OCI-LY7 (cell line): Measurements from ENCODE around the gene AMBN. TPM values are rescaled to one million over a fixed set of nuclear protein-coding genes. Genes with fewer than 3 reads are reported as not detected.

Experiments used
- BruUV-seq: library from RNA; stranded (reverse); fragments of 400-500 nt; replicated peaks from 2 replicates; lab custom pipeline; 2021; lab: Mats Ljungman, UMichigan
- CTCF ChIA-PET: fragments of 300-600 bp; sonication (Branson Sonifier 250); formaldehyde crosslinking; loops from one replicate; lab custom pipeline; 2022; ENCODE audit warnings: antibody characterized with exemption; ENCODE audit not compliant: unreplicated experiment; lab: Charles Lee
- POLR2A ChIA-PET: fragments of 300-600 bp; sonication (Branson Sonifier 250); formaldehyde crosslinking; loops from one replicate; lab custom pipeline; 2022; ENCODE audit warnings: antibody characterized with exemption; lab: Charles Lee
- DNase-seq: peaks from one replicate; pipeline ENCODE4 v3.0.0-alpha.2; 2015; ENCODE audit warnings: low spot score
- H2AFZ ChIP-seq: fragments of 200-600 bp; sonication (generic), shearing (Covaris generic); 2 replicates; pipeline ENCODE4 v1.6.1; 2014; ENCODE audit warnings: mild to moderate bottlenecking, antibody characterized with exemption, low read length, moderate library complexity
- H3K27ac ChIP-seq: fragments of 200-600 bp; sonication (generic); 2 replicates; pipeline ENCODE4 v1.5.1; 2014; ENCODE audit warnings: mixed run types, low read depth, mild to moderate bottlenecking, moderate library complexity, low read length, inconsistent platforms; ENCODE audit not compliant: poor library complexity, severe bottlenecking
- H3K36me3 ChIP-seq: fragments of 200-600 bp; sonication (generic); 2 replicates; pipeline ENCODE4 v1.6.1; 2014; ENCODE audit warnings: mild to moderate bottlenecking, antibody characterized with exemption, low read length, moderate library complexity, mixed read lengths; ENCODE audit not compliant: insufficient read depth
- H3K4me1 ChIP-seq: fragments of 200-600 bp; sonication (generic); 2 replicates; pipeline ENCODE4 v1.5.1; 2014; ENCODE audit warnings: mild to moderate bottlenecking, low read length; ENCODE audit not compliant: insufficient read depth, poor library complexity, severe bottlenecking
- H3K4me2 ChIP-seq: fragments of 200-600 bp; sonication (generic); 2 replicates; pipeline ENCODE4 v1.6.1; 2014; ENCODE audit warnings: mild to moderate bottlenecking, low read length
- H3K4me3 ChIP-seq: fragments of 200-600 bp; sonication (generic); 2 replicates; pipeline ENCODE4 v1.5.1; 2014; ENCODE audit warnings: mild to moderate bottlenecking, low read depth, low read length; ENCODE audit not compliant: poor library complexity, severe bottlenecking
- H3K79me2 ChIP-seq: fragments of 200-600 bp; sonication (generic); 2 replicates; pipeline ENCODE4 v1.6.1; 2016; ENCODE audit warnings: low read depth, mild to moderate bottlenecking, low read length, moderate library complexity, mixed read lengths; ENCODE audit not compliant: insufficient read depth
- H3K9me2 ChIP-seq: fragments of 200-600 bp; sonication (generic); 2 replicates; pipeline ENCODE4 v1.6.1; 2016; ENCODE audit warnings: mild to moderate bottlenecking, low read length, mixed read lengths; ENCODE audit not compliant: insufficient read depth
- H3K9me3 ChIP-seq: fragments of 200-600 bp; sonication (generic); 2 replicates; pipeline ENCODE4 v1.6.1; 2014; ENCODE audit warnings: mild to moderate bottlenecking, mixed run types, low read length, mixed read lengths
- H4K20me1 ChIP-seq: fragments of 200-600 bp; sonication (generic); 2 replicates; pipeline ENCODE4 v1.6.1; 2014; ENCODE audit warnings: mild to moderate bottlenecking, antibody characterized with exemption, low read length, moderate library complexity, mixed read lengths; ENCODE audit not compliant: insufficient read depth
- CTCF ChIP-seq: fragments of 200-600 bp; sonication (generic); conservative IDR thresholded peaks from 2 replicates; pipeline ENCODE4 v1.5.1; 2014; ENCODE audit warnings: mild to moderate bottlenecking, antibody characterized with exemption, low read length, moderate library complexity, mixed read lengths
- EZH2phosphoT487 ChIP-seq: fragments of 200-600 bp; sonication (generic); IDR thresholded peaks from 2 replicates; pipeline ENCODE4 v1.6.1; 2018; ENCODE audit warnings: low read depth, borderline replicate concordance, mild to moderate bottlenecking, mixed run types, antibody characterized with exemption, low read length, moderate library complexity, mixed read lengths
- intact Hi-C: fragments of 100-400 bp; cut with micrococcal nuclease; formaldehyde crosslinking; loops from one replicate; pipeline ENCODE4 v1.10.0; 2022; ENCODE audit not compliant: unreplicated experiment
- total RNA-seq, 2 experiments: library from RNA; depleted of rRNA in 1 of 2; stranded (reverse); fragments of >200 nt in 1 of 2; shearing (Covaris generic) in 1 of 2; gene quantifications; 2 replicates each; pipeline ENCODE4 v1.2.3, GENCODE V29; 2014 to 2022

The AMBN gene
- total RNA-seq, 2 experiments from 2014 or later, result not detected

GRCh38 chr4:70581980-70582379 is 10.1 kb upstream of the AMBN start:
- TF ChIP-seq CTCF (no peak), EZH2phosphoT487 (no peak)
- Histone ChIP-seq H3K9me2 (no peaks in the 10 kb centered on the region), H3K4me1 (no peaks in the 10 kb centered on the region), H4K20me1 (no peaks in the 10 kb centered on the region), H3K9me3 (no peaks in the 10 kb centered on the region), H3K4me3 (no peak overlapping the region), H3K79me2 (no peaks in the 10 kb centered on the region), H2AFZ (no peak overlapping the region), H3K4me2 (no peak overlapping the region), H3K36me3 (no peaks in the 10 kb centered on the region), H3K27ac (no peak overlapping the region)
- intact Hi-C loops, result no loop called here
- ChIA-PET CTCF (no interaction called here), POLR2A (interaction anchor here (0.7 to 1.0 kb wide), 2 partner anchors 10 to 1142 kb away, joined by 3 read pairs; partner anchors contain the start of gene AMBN)
- DNase-seq, result no peak
- no TSS peak for BruUV-seq

GRCh38 chr4:70583952-70584834 is 7.9 kb upstream of the AMBN start:
- no peaks in the 10 kb centered on the region for H3K9me2 ChIP-seq
- H3K79me2 ChIP-seq, result no peaks in the 10 kb centered on the region
- TF ChIP-seq EZH2phosphoT487 (no peak), CTCF (no peak)
- H3K9me3 ChIP-seq, result no peaks in the 10 kb centered on the region
- no peaks in the 10 kb centered on the region for H3K4me1 ChIP-seq
- BruUV-seq, result no TSS peak
- intact Hi-C loops, result no loop called here
- ChIA-PET CTCF (no interaction called here), POLR2A (interaction anchor here (0.6 kb wide), 1 partner anchor 134 kb away, joined by 3 read pairs; no protein-coding TSS in a partner anchor)
- no peaks in the 10 kb centered on the region for H3K36me3 ChIP-seq
- H3K27ac ChIP-seq, result no peak overlapping the region
- H3K4me3 ChIP-seq, result no peak overlapping the region
- no peak overlapping the region for H2AFZ ChIP-seq
- H3K4me2 ChIP-seq, result no peak overlapping the region
- H4K20me1 ChIP-seq, result no peaks in the 10 kb centered on the region
- DNase-seq, result no peak

GRCh38 chr4:70586841-70587240 is 5.2 kb upstream of the AMBN start:
- intact Hi-C loops, result no loop called here
- Histone ChIP-seq H3K4me2 (no peak overlapping the region), H4K20me1 (no peaks in the 10 kb centered on the region), H3K79me2 (no peaks in the 10 kb centered on the region), H3K27ac (no peak overlapping the region), H3K36me3 (no peaks in the 10 kb centered on the region), H2AFZ (no peak overlapping the region), H3K9me3 (no peaks in the 10 kb centered on the region), H3K4me3 (no peak overlapping the region), H3K9me2 (no peaks in the 10 kb centered on the region), H3K4me1 (peaks cover 13% of the 10 kb centered on the region)
- TF ChIP-seq CTCF, result no peak
- TF ChIP-seq EZH2phosphoT487, result no peak
- POLR2A ChIA-PET, result interaction anchor here (0.6 kb wide), 1 partner anchor 193 kb away, joined by 3 read pairs; no protein-coding TSS in a partner anchor
- CTCF ChIA-PET, result no interaction called here
- DNase-seq, result no peak
- no TSS peak for BruUV-seq
